Epidermal melanocyte (primary cell): ENCODE data around the gene NFATC1.
A peak's percentile ranks its signal among the peaks of the same experiment; 100 is the strongest.

Experiments
- DNase-seq: peaks from one replicate; pipeline ENCODE4 v3.0.0; 2011; ENCODE audit warnings: low spot score; ENCODE audit not compliant: insufficient read length

The NFATC1 gene

DNA sequence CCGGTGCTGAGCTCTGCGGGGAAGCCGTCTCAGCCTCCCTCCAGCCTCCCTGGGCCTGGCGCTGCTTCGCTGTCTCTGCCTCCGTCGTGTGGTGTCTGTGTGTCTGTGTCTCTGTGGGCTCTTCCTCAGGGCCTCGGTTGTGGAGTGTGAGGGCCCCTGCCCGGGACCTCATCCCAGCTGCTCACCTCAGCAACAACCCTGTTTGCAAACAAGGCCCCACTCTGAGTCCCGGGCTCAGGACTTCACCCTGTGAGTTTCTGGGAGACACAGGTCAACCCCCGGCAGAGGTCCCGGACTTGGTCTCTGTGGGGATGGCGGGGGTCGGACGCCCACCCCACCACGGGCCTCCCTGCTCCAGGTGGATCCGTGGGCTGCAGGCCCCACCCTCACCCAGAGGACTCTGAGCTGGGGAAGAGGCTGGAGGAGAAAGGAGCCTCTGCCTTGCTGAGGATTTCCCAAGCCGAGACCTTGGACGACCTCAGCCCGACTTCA is 156.5 kb downstream of the NFATC1 start:
- DNase-seq: no peak

DNA sequence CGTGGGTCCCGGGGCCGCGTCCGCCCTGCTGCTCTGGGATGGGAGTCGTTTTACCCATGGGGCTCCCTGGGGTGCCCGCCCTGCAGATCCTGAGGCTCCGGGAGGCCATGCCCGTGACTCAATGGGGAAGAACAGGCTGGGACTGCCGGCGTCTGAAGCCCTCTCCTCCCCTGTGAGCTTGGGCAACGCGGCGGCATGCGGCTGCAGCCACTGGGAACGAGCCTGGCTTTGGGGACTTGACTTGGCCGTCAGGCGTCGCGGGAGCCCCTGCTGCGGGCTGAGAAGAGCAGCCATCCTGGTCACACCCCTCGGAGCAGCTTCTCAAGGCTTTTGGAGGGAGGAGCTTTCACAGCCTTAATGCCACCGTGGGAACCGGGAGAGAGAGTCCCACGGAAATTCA is 157.0 kb downstream of the NFATC1 start:
- DNase-seq: no peak

- no peak for DNase-seq
Measured at GRCh38 chr18:79553154-79553553, 157.4 kb downstream of the NFATC1 start.

DNA sequence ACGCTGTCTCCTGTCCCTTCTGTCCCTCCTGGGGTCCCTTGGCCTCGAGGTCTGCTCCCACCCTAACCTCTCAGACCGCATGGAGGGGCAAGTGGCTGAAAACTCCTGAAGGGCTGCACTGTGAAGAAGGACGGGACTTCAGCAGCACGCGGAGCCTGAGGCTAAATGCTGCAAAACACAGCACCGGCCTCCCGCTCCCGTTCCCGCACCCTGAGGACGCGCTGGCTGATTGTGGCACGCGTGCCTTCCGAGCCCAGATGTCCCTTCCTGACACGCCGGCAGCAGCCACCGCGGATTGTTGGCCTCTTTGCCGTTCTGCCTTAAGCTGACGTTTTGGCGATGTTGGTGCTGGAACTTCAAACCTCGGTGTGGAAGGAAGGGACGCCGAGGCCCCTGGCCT is 158.0 kb downstream of the NFATC1 start:
- no peak for DNase-seq

- DNase-seq: no peak
Measured at GRCh38 chr18:79554321-79554720, 158.6 kb downstream of the NFATC1 start.

DNA sequence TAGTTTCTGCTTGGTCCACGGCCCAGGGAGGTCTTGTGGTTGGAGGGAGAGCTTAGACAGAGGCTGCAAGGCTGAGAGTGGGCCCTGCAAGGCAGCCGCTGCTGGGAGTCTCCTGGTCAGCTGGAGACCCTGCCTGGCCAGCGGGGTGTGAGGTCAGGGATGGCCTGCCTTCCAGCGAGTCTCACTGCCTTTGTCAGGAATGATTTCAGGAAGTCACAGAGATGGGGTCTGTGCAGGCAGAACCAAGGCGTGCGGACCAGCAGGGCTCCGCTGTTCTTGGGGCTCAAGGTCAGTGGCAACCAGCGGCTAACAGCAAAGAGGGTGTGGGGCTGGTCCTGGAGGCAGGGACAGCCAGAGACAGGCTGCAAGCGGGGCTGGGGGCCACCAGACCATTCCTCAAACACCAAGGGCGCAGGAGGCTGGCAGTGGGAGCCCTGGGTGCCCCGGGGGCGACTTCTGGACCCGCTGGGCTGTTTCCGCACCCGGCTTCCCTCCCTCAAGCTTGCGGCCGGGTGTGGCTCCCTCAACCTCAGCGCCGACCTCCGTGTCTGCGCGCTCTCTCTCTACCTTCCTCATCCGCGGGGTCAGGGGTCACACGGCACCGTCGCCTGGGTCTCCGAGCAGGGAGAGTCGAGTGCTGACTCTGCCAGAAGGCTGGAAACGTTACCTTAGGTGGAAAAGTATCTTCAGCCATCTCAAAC is 159.4 kb downstream of the NFATC1 start:
- no peak for DNase-seq

DNA sequence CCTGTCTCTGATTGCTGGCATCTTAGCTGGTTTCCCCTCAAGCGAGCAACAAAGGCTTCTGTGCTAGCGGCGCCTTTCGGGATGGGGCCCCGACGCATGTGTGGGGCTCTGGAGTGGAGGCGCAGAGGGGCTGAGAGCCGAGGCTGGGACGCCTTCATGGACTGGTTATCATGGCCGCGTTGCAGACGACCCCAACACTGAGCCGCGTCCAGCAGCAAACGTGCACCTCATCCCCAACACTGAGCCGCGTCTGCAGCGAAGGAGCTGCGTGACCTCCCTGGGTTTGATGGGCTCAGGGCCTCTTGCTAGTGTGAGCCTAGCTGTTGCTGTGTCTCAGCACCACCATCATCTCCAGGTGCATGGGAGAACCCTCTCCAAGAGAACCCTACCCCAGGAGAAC is 160.2 kb downstream of the NFATC1 start:
- DNase-seq: no peak

- no peak for DNase-seq
Measured at GRCh38 chr18:79556829-79557585, 161.3 kb downstream of the NFATC1 start.

GRCh38 chr18:79558196-79558932 is 162.6 kb downstream of the NFATC1 start:
- DNase-seq: no peak

DNA sequence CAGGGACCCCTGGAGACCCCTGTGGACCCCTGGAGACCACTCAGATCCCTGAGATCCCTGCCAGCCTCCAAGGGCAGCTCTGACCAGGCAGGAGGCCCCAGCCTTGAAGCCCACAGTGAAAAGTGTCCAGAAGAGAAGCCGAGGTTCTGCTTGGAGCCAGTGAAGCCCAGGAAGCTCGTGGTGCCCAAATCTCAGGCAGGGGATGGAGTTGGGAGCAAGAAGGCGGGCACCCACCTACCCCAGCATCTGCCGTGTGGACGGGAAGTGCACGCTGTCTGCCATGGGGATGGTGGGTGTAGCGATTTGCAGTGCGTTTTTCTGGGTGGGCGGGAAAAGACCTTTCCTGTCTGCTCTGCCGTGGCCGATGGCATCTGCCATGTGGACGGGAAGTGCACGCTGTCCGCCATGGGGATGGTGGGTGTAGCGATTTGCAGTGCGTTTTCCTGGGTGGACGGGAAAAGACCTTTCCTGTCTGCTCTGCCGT is 163.2 kb downstream of the NFATC1 start:
- no peak for DNase-seq

GRCh38 chr18:79559436-79559835 is 163.7 kb downstream of the NFATC1 start:
- DNase-seq: no peak

- DNase-seq: no peak
Measured at GRCh38 chr18:79560042-79560860, 164.5 kb downstream of the NFATC1 start.

- no peak for DNase-seq
Measured at GRCh38 chr18:79560861-79561210, 165.1 kb downstream of the NFATC1 start.

GRCh38 chr18:79563949-79564348 is 168.2 kb downstream of the NFATC1 start:
- no peak for DNase-seq

- no peak for DNase-seq
Measured at GRCh38 chr18:79564441-79564840, 168.7 kb downstream of the NFATC1 start.

- no peak for DNase-seq
Measured at GRCh38 chr18:79566771-79567431, 171.2 kb downstream of the NFATC1 start.

GRCh38 chr18:79567481-79568147 is 171.9 kb downstream of the NFATC1 start:
- DNase-seq: peak; percentile 52

DNA sequence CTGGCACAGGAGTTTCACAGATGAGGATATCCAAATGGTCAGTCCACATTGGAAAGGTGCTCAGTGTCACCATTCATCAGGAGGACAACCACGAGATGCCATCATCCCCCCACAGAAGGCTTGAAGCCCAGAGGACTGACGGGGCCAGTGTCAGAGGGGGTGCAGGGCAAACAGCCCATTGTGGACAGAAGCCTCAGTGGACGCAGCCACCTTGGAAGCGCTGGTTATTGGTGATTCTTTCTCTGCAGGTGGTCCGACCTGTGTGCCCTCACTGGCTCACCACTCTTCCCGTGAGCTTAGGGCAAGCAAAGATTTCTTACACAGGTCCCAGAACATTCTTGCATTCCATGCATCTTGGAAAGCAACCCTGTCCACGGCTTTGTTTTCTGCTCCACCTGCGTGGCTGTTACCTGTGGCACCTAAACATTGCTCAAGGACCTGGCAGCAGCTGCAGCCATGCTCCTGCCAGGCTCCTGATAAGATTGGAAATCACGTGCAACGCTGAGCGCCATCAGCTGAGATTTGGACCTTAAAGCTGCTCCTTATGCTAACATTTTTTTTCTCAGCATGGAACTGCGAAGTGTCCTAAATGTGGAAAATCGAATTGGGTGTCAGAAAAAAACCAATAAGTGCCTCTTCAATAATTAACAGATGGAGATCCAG is 172.9 kb downstream of the NFATC1 start:
- no peak for DNase-seq

DNA sequence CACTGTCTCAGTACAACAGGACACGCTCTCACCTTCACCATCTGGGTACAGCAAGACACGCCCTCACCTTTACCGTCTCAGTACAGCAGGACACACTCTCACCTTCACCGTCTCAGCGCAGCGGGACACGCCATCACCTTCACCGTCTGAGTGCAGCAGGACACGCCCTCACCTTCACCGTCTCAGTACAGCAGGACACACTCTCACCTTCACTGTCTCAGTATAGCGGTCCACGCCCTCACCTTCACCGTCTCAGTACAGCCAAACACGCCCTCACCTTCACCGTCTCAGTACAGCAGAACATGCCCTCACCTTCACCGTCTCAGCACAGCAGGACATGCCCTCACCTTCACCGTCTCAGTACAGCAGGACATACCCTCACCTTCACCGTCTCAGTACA is 174.0 kb downstream of the NFATC1 start:
- DNase-seq: no peak
